HepG2 (cell line): ENCODE data around the gene U2SURP. TPM values are rescaled to one million over a fixed set of nuclear protein-coding genes. Genes with fewer than 3 reads are reported as not detected.

Source experiments
- AGO2 ChIP-seq: fragments of 200-400 bp; formaldehyde crosslinking; optimal IDR thresholded peaks from 2 replicates; pipeline ENCODE3; 2017; ENCODE audit warnings: mild to moderate bottlenecking, low read depth, low read length, moderate library complexity
- CERS6 ChIP-seq: sonication (generic); formaldehyde crosslinking; IDR thresholded peaks from 2 replicates; pipeline ENCODE4 v1.5.0; 2020; ENCODE audit warnings: missing genetic modification reagents
- FLYWCH1 ChIP-seq: sonication (generic); formaldehyde crosslinking; IDR thresholded peaks from 2 replicates; pipeline ENCODE4 v1.8.1; 2023; ENCODE audit warnings: mild to moderate bottlenecking, missing genetic modification reagents
- FOXO4 ChIP-seq: sonication (generic); formaldehyde crosslinking; conservative IDR thresholded peaks from 2 replicates; pipeline ENCODE4 v1.8.1; 2023; ENCODE audit warnings: missing genetic modification reagents
- GMEB1 ChIP-seq: sonication (generic); formaldehyde crosslinking; IDR thresholded peaks from 2 replicates; pipeline ENCODE4 v1.5.1; 2020; ENCODE audit warnings: missing genetic modification reagents, mild to moderate bottlenecking, borderline replicate concordance
- HNF4A ChIP-seq: sonication (generic); formaldehyde crosslinking; IDR thresholded peaks from 2 replicates; pipeline ENCODE4 v1.4.0; 2020; ENCODE audit warnings: missing genetic modification reagents
- ISX ChIP-seq: sonication (generic); formaldehyde crosslinking; conservative IDR thresholded peaks from 2 replicates; pipeline ENCODE4 v1.5.0; 2020; ENCODE audit warnings: missing genetic modification reagents
- NBN ChIP-seq: fragments of 450-650 bp; conservative IDR thresholded peaks from 2 replicates; pipeline ENCODE4 v1.6.1; 2017
- ONECUT2 ChIP-seq: sonication (generic); formaldehyde crosslinking; IDR thresholded peaks from 2 replicates; pipeline ENCODE4 v1.4.0; 2020; ENCODE audit warnings: missing genetic modification reagents
- PCBP1 ChIP-seq: fragments of 200-400 bp; formaldehyde crosslinking; IDR thresholded peaks from 2 replicates; pipeline ENCODE4 v1.6.1; 2017; ENCODE audit warnings: mild to moderate bottlenecking, low read depth, low read length, borderline replicate concordance
- TCF7 ChIP-seq: sonication (generic); IDR thresholded peaks from 2 replicates; pipeline ENCODE4 v1.6.1; 2016; ENCODE audit warnings: antibody characterized with exemption, low read depth
- ZFP82 ChIP-seq: sonication (generic); formaldehyde crosslinking; IDR thresholded peaks from 2 replicates; pipeline ENCODE4 v1.5.1; 2020; ENCODE audit warnings: mild to moderate bottlenecking, missing genetic modification reagents, borderline replicate concordance
- ZNF124 ChIP-seq: sonication (generic); formaldehyde crosslinking; IDR thresholded peaks from 2 replicates; pipeline ENCODE4 v1.4.0; 2020; ENCODE audit warnings: missing genetic modification reagents
- ZNF251 ChIP-seq: sonication (generic); formaldehyde crosslinking; IDR thresholded peaks from 2 replicates; pipeline ENCODE4 v1.9.0; 2021; ENCODE audit warnings: mild to moderate bottlenecking, missing genetic modification reagents
- ZNF431 ChIP-seq: sonication (generic); formaldehyde crosslinking; IDR thresholded peaks from 2 replicates; pipeline ENCODE4 v1.9.0; 2022; ENCODE audit warnings: missing genetic modification reagents, low read depth, mild to moderate bottlenecking, borderline replicate concordance
- ZNF512 ChIP-seq: sonication (generic); formaldehyde crosslinking; IDR thresholded peaks from 2 replicates; pipeline ENCODE4 v1.4.0; 2020; ENCODE audit warnings: mild to moderate bottlenecking, missing genetic modification reagents
- ZNF512B ChIP-seq: sonication (generic); formaldehyde crosslinking; IDR thresholded peaks from 2 replicates; pipeline ENCODE4 v1.5.1; 2020; ENCODE audit warnings: missing genetic modification reagents, mild to moderate bottlenecking, borderline replicate concordance
- ZNF678 ChIP-seq: sonication (generic); formaldehyde crosslinking; IDR thresholded peaks from 2 replicates; pipeline ENCODE4 v1.4.0; 2020; ENCODE audit warnings: mild to moderate bottlenecking, missing genetic modification reagents
- ZNF691 ChIP-seq: sonication (generic); formaldehyde crosslinking; IDR thresholded peaks from 2 replicates; pipeline ENCODE4 v1.4.0; 2020; ENCODE audit warnings: missing genetic modification reagents, low read depth, mild to moderate bottlenecking, borderline replicate concordance
- polyA plus RNA-seq, 8 experiments: library from polyadenylated mRNA; depleted of rRNA in 3 of 8; stranded (reverse) in 7 of 8; unstranded in 1 of 8; fragments of >200 nt; fragmentation: Illumina TruSeq in 4 of 8; extraction: Trizol in 4 of 8; gene quantifications; 2 replicates each; pipeline versions ENCODE4 v1.2.1 to v1.2.3, GENCODE V29; 2011 to 2016; ENCODE audit warnings: low read depth in 4 of 8, missing spikeins in 1 of 8, mixed read lengths in 1 of 8; ENCODE audit not compliant: insufficient read depth in 1 of 8
- total RNA-seq, 5 experiments: library from RNA; depleted of rRNA; stranded (reverse); fragments of >200 nt; fragmentation: Illumina TruSeq; extraction: Trizol; gene quantifications; 2 replicates each; pipeline ENCODE4 v1.2.3, GENCODE V29; 2016; ENCODE audit warnings: low read depth in 1 of 5

Gene U2SURP
- total and polyA plus RNA-seq, 2 of the 13 experiments (the other 11 are each of a cell fraction or from before 2014, with no cell fraction given), result 55.9 to 173 TPM

- TF ChIP-seq ZNF512B (no peak), GMEB1 (peak; percentile 82), ZFP82 (CRISPR knock-in tag) (no peak), ONECUT2 (CRISPR knock-in tag) (peak; percentile 1; the same call in 1 of the 2 replicates), ZNF251 (CRISPR knock-in tag) (no peak), ISX (0 out of 2 replicates have a peak, but pooled peaks have one; percentile 73), FOXO4 (CRISPR knock-in tag) (no peak), ZNF691 (CRISPR knock-in tag) (peak; percentile 25; the same call in 1 of the 2 replicates), CERS6 (CRISPR knock-in tag) (no peak), ZNF678 (CRISPR knock-in tag) (peak; percentile 92; the same call in 1 of the 2 replicates), TCF7 (0 out of 2 replicates have a peak, but pooled peaks have one; percentile 20), PCBP1 (peak; percentile 82; the same call in 1 of the 2 replicates), FLYWCH1 (CRISPR knock-in tag) (no peak), NBN (no peak), AGO2 (peak; percentile 59), ZNF124 (CRISPR knock-in tag) (peak; percentile 93; the same call in 1 of the 2 replicates), ZNF512 (CRISPR knock-in tag) (no peak), HNF4A (peak; percentile 41), ZNF431 (CRISPR knock-in tag) (no peak)
Measured at GRCh38 chr3:143001369-143002082, at the start of gene U2SURP (continued).
